Esophagus squamous epithelium (tissue), 4 donors: ENCODE data around the gene RAD51C.
"Not testable (repeated sequence)": the region's sequence is repeated elsewhere in the genome, so short reads cannot be mapped to it uniquely, and the experiment has no call there.

ENCODE experiments used
- POLR2A ChIP-seq, 4 donors: fragments of 450-650 bp; IDR thresholded peaks; one replicate each; pipeline ENCODE4 v1.6.1; 2017; ENCODE audit warnings: antibody characterized with exemption in 4 of 4, mild to moderate bottlenecking in 4 of 4, moderate library complexity in 3 of 4
- TF ChIP-seq, protein P1 (sequence below), 6 experiments: fragments of 450-650 bp in 4 of 6; fragments of 200-600 bp in 2 of 6; sonication (generic) in 2 of 6; IDR thresholded peaks; one replicate each; pipeline ENCODE4 v1.5.1; 2016 to 2019; ENCODE audit warnings: antibody characterized with exemption in 6 of 6, mild to moderate bottlenecking in 4 of 6, moderate library complexity in 4 of 6

- TF ChIP-seq, protein P1, sequence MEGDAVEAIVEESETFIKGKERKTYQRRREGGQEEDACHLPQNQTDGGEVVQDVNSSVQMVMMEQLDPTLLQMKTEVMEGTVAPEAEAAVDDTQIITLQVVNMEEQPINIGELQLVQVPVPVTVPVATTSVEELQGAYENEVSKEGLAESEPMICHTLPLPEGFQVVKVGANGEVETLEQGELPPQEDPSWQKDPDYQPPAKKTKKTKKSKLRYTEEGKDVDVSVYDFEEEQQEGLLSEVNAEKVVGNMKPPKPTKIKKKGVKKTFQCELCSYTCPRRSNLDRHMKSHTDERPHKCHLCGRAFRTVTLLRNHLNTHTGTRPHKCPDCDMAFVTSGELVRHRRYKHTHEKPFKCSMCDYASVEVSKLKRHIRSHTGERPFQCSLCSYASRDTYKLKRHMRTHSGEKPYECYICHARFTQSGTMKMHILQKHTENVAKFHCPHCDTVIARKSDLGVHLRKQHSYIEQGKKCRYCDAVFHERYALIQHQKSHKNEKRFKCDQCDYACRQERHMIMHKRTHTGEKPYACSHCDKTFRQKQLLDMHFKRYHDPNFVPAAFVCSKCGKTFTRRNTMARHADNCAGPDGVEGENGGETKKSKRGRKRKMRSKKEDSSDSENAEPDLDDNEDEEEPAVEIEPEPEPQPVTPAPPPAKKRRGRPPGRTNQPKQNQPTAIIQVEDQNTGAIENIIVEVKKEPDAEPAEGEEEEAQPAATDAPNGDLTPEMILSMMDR (IDR thresholded peaks at IDR 0.05) = not testable (repeated sequence)
- not testable (repeated sequence) for TF ChIP-seq POLR2A (IDR thresholded peaks at IDR 0.05)
Observed at GRCh38 chr17:58690033-58690432, 2.4 kb upstream of the RAD51C start.
